GM23248 (cell line): ENCODE data around the gene PKP1. TPM values are rescaled to one million over a fixed set of nuclear protein-coding genes. Genes with fewer than 3 reads are reported as not detected.

Experiments used
- DNase-seq: peaks from one replicate; pipeline ENCODE4 v3.0.0-alpha.2; 2015
- H2AFZ ChIP-seq: fragments of 200-600 bp; sonication (generic); 2 replicates; pipeline ENCODE4 v1.6.1; 2016; ENCODE audit warnings: antibody characterized with exemption
- H3F3A ChIP-seq: fragments of 200-600 bp; sonication (generic); 2 replicates; pipeline ENCODE4 v1.6.1; 2016; ENCODE audit warnings: mild to moderate bottlenecking, antibody characterized with exemption, mixed run types; ENCODE audit not compliant: insufficient read depth
- H3K27ac ChIP-seq: fragments of 200-600 bp; sonication (generic); 2 replicates; pipeline ENCODE4 v1.5.1; 2016; ENCODE audit warnings: mild to moderate bottlenecking
- H3K27me3 ChIP-seq: fragments of 200-600 bp; sonication (generic); replicated peaks from 2 replicates; pipeline ENCODE4 v1.6.1; 2016; ENCODE audit warnings: mild to moderate bottlenecking; ENCODE audit not compliant: insufficient read depth
- H3K36me3 ChIP-seq: fragments of 200-600 bp; sonication (generic); 2 replicates; pipeline ENCODE4 v1.6.1; 2016; ENCODE audit warnings: low read depth, mild to moderate bottlenecking
- H3K4me1 ChIP-seq: fragments of 200-600 bp; sonication (generic); 2 replicates; pipeline ENCODE4 v1.6.1; 2016; ENCODE audit warnings: mild to moderate bottlenecking; ENCODE audit not compliant: insufficient read depth
- H3K4me2 ChIP-seq: fragments of 200-600 bp; sonication (generic); one replicate; pipeline ENCODE4 v1.6.1; 2016; ENCODE audit warnings: mild to moderate bottlenecking; ENCODE audit not compliant: unreplicated experiment
- H3K4me3 ChIP-seq: fragments of 200-600 bp; sonication (generic); 2 replicates; pipeline ENCODE4 v1.5.1; 2016; ENCODE audit warnings: mild to moderate bottlenecking
- H3K79me2 ChIP-seq: fragments of 200-600 bp; sonication (generic); 2 replicates; pipeline ENCODE4 v1.6.1; 2016; ENCODE audit warnings: mild to moderate bottlenecking; ENCODE audit not compliant: insufficient read depth
- H3K9ac ChIP-seq: fragments of 200-600 bp; sonication (generic); 2 replicates; pipeline ENCODE4 v1.6.1; 2016; ENCODE audit warnings: mild to moderate bottlenecking
- H3K9me2 ChIP-seq: fragments of 200-600 bp; sonication (generic); 2 replicates; pipeline ENCODE4 v1.6.1; 2016; ENCODE audit warnings: mixed run types, mild to moderate bottlenecking, moderate library complexity; ENCODE audit not compliant: insufficient read depth
- H3K9me3 ChIP-seq: fragments of 200-600 bp; sonication (generic); one replicate; pipeline ENCODE4 v1.6.1; 2017; ENCODE audit warnings: low read depth
- H4K20me1 ChIP-seq: fragments of 200-600 bp; sonication (generic); 2 replicates; pipeline ENCODE4 v1.6.0; 2016; ENCODE audit not compliant: insufficient read depth
- EZH2 ChIP-seq: fragments of 200-600 bp; sonication (generic); IDR thresholded peaks from 2 replicates; pipeline ENCODE4 v1.6.1; 2018; ENCODE audit warnings: antibody characterized with exemption, mild to moderate bottlenecking; ENCODE audit not compliant: insufficient read depth, poor library complexity, severe bottlenecking
- EZH2phosphoT487 ChIP-seq: fragments of 200-600 bp; sonication (generic); IDR thresholded peaks from 2 replicates; pipeline ENCODE4 v1.6.1; 2018; ENCODE audit warnings: antibody characterized with exemption, moderate library complexity, mild to moderate bottlenecking, low read depth; ENCODE audit not compliant: insufficient read depth
- WGBS, 2 experiments: methylation state at CpG; one replicate each; pipeline ENCODE4 v1.1.6; 2015 to 2017; ENCODE audit warnings: low lambda C conversion rate in 2 of 2, low coverage in 1 of 2; ENCODE audit errors: missing lambda C conversion rate in 2 of 2; 5-methylcytosine and 5-hydroxymethylcytosine counted together
- in situ Hi-C: fragments of 300-500 bp; cut with MboI; formaldehyde crosslinking; loops from 2 replicates; pipeline ENCODE4 v1.15.0; 2020
- polyA plus RNA-seq: library from polyadenylated mRNA; unstranded; fragments of >200 nt; fragmentation: Nextera tagmentation; extraction: Ambion mirVana; gene quantifications from 2 replicates; pipeline ENCODE4 v1.2.1, GENCODE V29; 2016
- total RNA-seq: library from RNA; depleted of rRNA; stranded (reverse); fragments of >200 nt; shearing (Covaris generic); gene quantifications from 2 replicates; pipeline ENCODE4 v1.2.3, GENCODE V29; 2014

The PKP1 gene
- total and polyA plus RNA-seq, 2 experiments from 2014 or later, result 0.15 to 0.43 TPM

- no peaks in the 10 kb centered on the region for H3K36me3 ChIP-seq
- no peaks in the 10 kb centered on the region for H4K20me1 ChIP-seq
- no peaks in the 10 kb centered on the region for H3K4me1 ChIP-seq
- H3K27me3 ChIP-seq, result peaks cover 4% of the 10 kb centered on the region; the same call in 1 of the 2 replicates
- H3K27ac ChIP-seq, result no peak overlapping the region
- H3F3A ChIP-seq, result no peaks in the 10 kb centered on the region
- TF ChIP-seq EZH2phosphoT487, result no peak
- no peak for TF ChIP-seq EZH2
- H3K9me3 ChIP-seq, result no peaks in the 10 kb centered on the region
- no peak overlapping the region for H2AFZ ChIP-seq
- in situ Hi-C loops, result no loop called here
- no peak for DNase-seq
- no peak overlapping the region for H3K4me2 ChIP-seq
- H3K79me2 ChIP-seq, result no peaks in the 10 kb centered on the region
- WGBS, 2 experiments, result 97 to 100% methylated on average over 2 of the region's 2 CpGs
- H3K4me3 ChIP-seq, result no peak overlapping the region
- no peaks in the 10 kb centered on the region for H3K9me2 ChIP-seq
- no peak overlapping the region for H3K9ac ChIP-seq
Observed at GRCh38 chr1:201330541-201330940, 47.2 kb downstream of the PKP1 start.

GRCh38 chr1:201331166-201331565 is 47.9 kb downstream of the PKP1 start:
- in situ Hi-C loops, result no loop called here
- Histone ChIP-seq H3K9me2 (no peaks in the 10 kb centered on the region), H3K4me3 (no peak overlapping the region), H3K79me2 (no peaks in the 10 kb centered on the region), H2AFZ (no peak overlapping the region), H3K9ac (no peak overlapping the region), H3K27ac (no peak overlapping the region), H3K4me2 (no peak overlapping the region), H3K4me1 (no peaks in the 10 kb centered on the region), H3F3A (no peaks in the 10 kb centered on the region), H3K9me3 (no peaks in the 10 kb centered on the region), H3K36me3 (no peaks in the 10 kb centered on the region), H4K20me1 (no peaks in the 10 kb centered on the region), H3K27me3 (peaks cover 7% of the 10 kb centered on the region)
- TF ChIP-seq EZH2 (no peak), EZH2phosphoT487 (no peak)
- DNase-seq, result no peak
- WGBS, 2 experiments, result 89% methylated on average over 7 of the region's 7 CpGs

- in situ Hi-C loops, result no loop called here
- WGBS, 2 experiments, result 81 to 89% methylated on average over 8 of the region's 8 CpGs
- no peak for TF ChIP-seq EZH2phosphoT487
- TF ChIP-seq EZH2, result no peak
Observed at GRCh38 chr1:201332021-201332420, 48.7 kb downstream of the PKP1 start.

GRCh38 chr1:201332616-201333335 is 49.5 kb downstream of the PKP1 start:
- Histone ChIP-seq H3F3A (no peaks in the 10 kb centered on the region), H3K4me2 (no peak overlapping the region), H3K9me2 (no peaks in the 10 kb centered on the region), H3K4me1 (no peaks in the 10 kb centered on the region), H3K27ac (no peak overlapping the region), H3K36me3 (no peaks in the 10 kb centered on the region), H3K79me2 (no peaks in the 10 kb centered on the region), H3K9ac (no peak overlapping the region), H3K9me3 (no peaks in the 10 kb centered on the region), H2AFZ (no peak overlapping the region), H3K27me3 (peaks cover 3% of the 10 kb centered on the region), H4K20me1 (no peaks in the 10 kb centered on the region), H3K4me3 (no peak overlapping the region)
- TF ChIP-seq EZH2phosphoT487 (no peak), EZH2 (no peak)
- in situ Hi-C loops, result no loop called here
- no peak for DNase-seq
- 90 to 91% methylated on average over 10 of the region's 10 CpGs for WGBS, 2 experiments

More at GRCh38 chr1:201332021-201332420, 48.7 kb downstream of the PKP1 start:
- H3F3A ChIP-seq, result no peaks in the 10 kb centered on the region
- no peak overlapping the region for H3K4me2 ChIP-seq
- no peaks in the 10 kb centered on the region for H3K36me3 ChIP-seq
- no peaks in the 10 kb centered on the region for H3K9me3 ChIP-seq
- no peak overlapping the region for H3K9ac ChIP-seq
- no peaks in the 10 kb centered on the region for H3K9me2 ChIP-seq
- peaks cover 3% of the 10 kb centered on the region for H3K27me3 ChIP-seq
- H2AFZ ChIP-seq, result no peak overlapping the region
- DNase-seq, result no peak
- H3K27ac ChIP-seq, result no peak overlapping the region
- H3K4me1 ChIP-seq, result no peaks in the 10 kb centered on the region
- no peak overlapping the region for H3K4me3 ChIP-seq
- no peaks in the 10 kb centered on the region for H4K20me1 ChIP-seq
- no peaks in the 10 kb centered on the region for H3K79me2 ChIP-seq
